Activated CD8-positive, alpha-beta memory T cell treated with anti-CD3 and anti-CD28 coated beads for 4 hours (primary cell): ENCODE data around the gene THSD4.

ENCODE experiments used
- DNase-seq, 2 donors: peaks; one replicate each; pipeline ENCODE4 v3.0.0-alpha.2; 2020; ENCODE audit warnings: low read depth in 2 of 2

Gene THSD4

GRCh38 chr15:71749500-71749899, 634.2 kb downstream of the THSD4 start:
- DNase-seq: no peak

GRCh38 chr15:71752128-71752527, 636.9 kb downstream of the THSD4 start:
- no peak for DNase-seq

GRCh38 chr15:71752604-71753289, 637.5 kb downstream of the THSD4 start:
- no peak for DNase-seq

GRCh38 chr15:71753346-71753745, 638.1 kb downstream of the THSD4 start:
- DNase-seq: no peak

- DNase-seq: no peak
Observed at GRCh38 chr15:71754660-71755059, 639.4 kb downstream of the THSD4 start.

- no peak for DNase-seq
Observed at GRCh38 chr15:71755092-71755970, 640.1 kb downstream of the THSD4 start.

- DNase-seq: no peak
Observed at GRCh38 chr15:71756599-71757352, 641.5 kb downstream of the THSD4 start.

- no peak for DNase-seq
Observed at GRCh38 chr15:71757741-71758530, 642.7 kb downstream of the THSD4 start.

GRCh38 chr15:71758711-71759110, 643.4 kb downstream of the THSD4 start:
- no peak for DNase-seq

- no peak for DNase-seq
Observed at GRCh38 chr15:71760852-71761251, 645.6 kb downstream of the THSD4 start.

- DNase-seq: no peak
Observed at GRCh38 chr15:71761649-71762048, 646.4 kb downstream of the THSD4 start.

- DNase-seq: no peak
Observed at GRCh38 chr15:71768184-71768583, 652.9 kb downstream of the THSD4 start.

GRCh38 chr15:71773206-71773859, 658.1 kb downstream of the THSD4 start:
- DNase-seq: no peak

- no peak for DNase-seq
Observed at GRCh38 chr15:71775856-71776255, 660.6 kb downstream of the THSD4 start.

- DNase-seq: no peak
Observed at GRCh38 chr15:71776304-71776703, 661.0 kb downstream of the THSD4 start.

GRCh38 chr15:71777216-71777943, 662.1 kb downstream of the THSD4 start:
- no peak for DNase-seq

- no peak for DNase-seq
Observed at GRCh38 chr15:71779073-71779797, 664.0 kb downstream of the THSD4 start.

GRCh38 chr15:71780115-71780976, 665.1 kb downstream of the THSD4 start:
- peak in 1 of 2 donors; percentile 11 for DNase-seq
